T47D (cell line): ENCODE results near the gene MED26.

Experiments used
- DNase-seq, 2 experiments: peaks; one replicate each; pipeline versions ENCODE4 v3.0.0 to v3.0.0-alpha.2; 2011 to 2012; ENCODE audit warnings: low read depth in 1 of 2, low spot score in 1 of 2
- JUND ChIP-seq: IDR thresholded peaks from 2 replicates; pipeline ENCODE4 v1.6.1; 2012; ENCODE audit warnings: low read depth
- in situ Hi-C: cut with HindIII; loops from 2 replicates; pipeline ENCODE4 v1.10.0; 2016; ENCODE audit warnings: low sequenced_read_pairs, low pct_unique_long_range_greater_than_20kb

MED26 gene

GRCh38 chr19:16601378-16602052 lies 26.5 kb downstream of the MED26 start:
- no peak for DNase-seq
- in situ Hi-C loops: no loop called here
- TF ChIP-seq JUND: no peak

GRCh38 chr19:16600824-16601223 lies 27.2 kb downstream of the MED26 start:
- no peak for DNase-seq
- in situ Hi-C loops: no loop called here

GRCh38 chr19:16599655-16600346 lies 28.2 kb downstream of the MED26 start:
- DNase-seq: no peak
- no peak for TF ChIP-seq JUND
- in situ Hi-C loops: no loop called here

More at GRCh38 chr19:16600824-16601223, 27.2 kb downstream of the MED26 start:
- no peak for TF ChIP-seq JUND

GRCh38 chr19:16598848-16599247 lies 29.2 kb downstream of the MED26 start:
- no peak for DNase-seq
- in situ Hi-C loops: no loop called here
- TF ChIP-seq JUND: no peak

DNA sequence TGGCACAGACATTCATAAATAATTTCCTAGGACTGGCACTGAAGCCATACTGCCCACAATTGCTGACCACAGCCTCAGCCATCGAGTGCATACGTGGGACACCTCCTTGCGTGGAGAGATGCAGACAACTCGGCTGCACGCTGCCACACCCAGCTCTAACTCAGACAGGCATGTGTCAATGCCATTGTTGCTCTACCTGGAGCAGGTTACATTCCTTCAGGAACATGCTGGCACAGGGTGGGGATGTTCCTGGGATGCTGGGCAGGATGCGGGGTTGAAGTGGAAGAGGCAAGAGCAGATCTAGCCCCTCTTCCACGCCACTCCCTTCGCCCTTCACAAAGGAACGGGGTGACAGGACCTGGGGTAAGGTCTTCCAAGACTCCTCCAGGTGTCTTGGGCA lies 31.6 kb downstream of the MED26 start:
- no peak for TF ChIP-seq JUND
- no peak for DNase-seq
- in situ Hi-C loops: no loop called here

DNA sequence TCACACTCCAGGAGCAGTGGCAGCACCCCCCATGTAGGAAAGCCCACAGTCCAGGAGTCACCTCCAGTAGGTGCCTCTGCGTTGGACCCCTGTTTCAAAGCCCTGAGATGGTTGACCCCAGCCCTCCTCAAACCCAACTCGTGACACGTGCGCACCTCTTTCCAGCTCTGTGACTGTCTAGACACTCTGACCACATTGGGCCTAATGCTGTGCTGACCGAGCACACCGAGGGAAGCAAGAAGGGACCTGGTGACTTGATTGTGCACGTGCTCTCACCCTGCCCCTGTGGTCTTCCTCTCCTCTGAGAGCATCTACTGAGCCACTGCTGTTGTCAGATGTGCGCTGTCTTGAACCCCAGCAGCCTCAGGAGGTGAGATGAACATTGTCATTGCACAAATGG lies 32.9 kb downstream of the MED26 start:
- no peak for DNase-seq
- TF ChIP-seq JUND: no peak
- in situ Hi-C loops: no loop called here

DNA sequence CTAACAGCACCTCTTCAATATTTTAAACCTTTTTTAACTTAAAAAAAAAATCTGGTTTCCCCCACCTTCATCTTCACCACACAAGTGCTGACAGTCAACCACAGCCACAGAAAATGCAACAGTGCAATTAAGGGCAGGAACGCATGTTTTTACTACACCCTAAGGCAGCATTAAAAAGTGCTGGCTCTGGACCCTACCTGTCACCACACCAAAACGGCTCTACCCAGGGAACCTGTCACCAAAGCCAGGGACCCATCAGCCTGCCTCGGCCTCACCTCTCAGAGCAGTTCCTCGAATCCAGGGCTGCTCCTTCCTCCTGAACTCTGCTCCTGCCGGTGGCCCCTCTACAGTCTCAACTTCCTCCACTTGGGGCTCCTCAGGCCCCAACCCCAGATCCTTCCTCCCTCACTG lies 33.3 kb downstream of the MED26 start:
- in situ Hi-C loops: no loop called here
- no peak for TF ChIP-seq JUND
- DNase-seq: no peak

GRCh38 chr19:16594131-16594586 lies 33.8 kb downstream of the MED26 start:
- no peak for TF ChIP-seq JUND
- in situ Hi-C loops: no loop called here
- no peak for DNase-seq

- TF ChIP-seq JUND: no peak
- in situ Hi-C loops: no loop called here
- no peak for DNase-seq
These were observed 34.8 kb downstream of the MED26 start for GRCh38 chr19:16593181-16593580.

DNA sequence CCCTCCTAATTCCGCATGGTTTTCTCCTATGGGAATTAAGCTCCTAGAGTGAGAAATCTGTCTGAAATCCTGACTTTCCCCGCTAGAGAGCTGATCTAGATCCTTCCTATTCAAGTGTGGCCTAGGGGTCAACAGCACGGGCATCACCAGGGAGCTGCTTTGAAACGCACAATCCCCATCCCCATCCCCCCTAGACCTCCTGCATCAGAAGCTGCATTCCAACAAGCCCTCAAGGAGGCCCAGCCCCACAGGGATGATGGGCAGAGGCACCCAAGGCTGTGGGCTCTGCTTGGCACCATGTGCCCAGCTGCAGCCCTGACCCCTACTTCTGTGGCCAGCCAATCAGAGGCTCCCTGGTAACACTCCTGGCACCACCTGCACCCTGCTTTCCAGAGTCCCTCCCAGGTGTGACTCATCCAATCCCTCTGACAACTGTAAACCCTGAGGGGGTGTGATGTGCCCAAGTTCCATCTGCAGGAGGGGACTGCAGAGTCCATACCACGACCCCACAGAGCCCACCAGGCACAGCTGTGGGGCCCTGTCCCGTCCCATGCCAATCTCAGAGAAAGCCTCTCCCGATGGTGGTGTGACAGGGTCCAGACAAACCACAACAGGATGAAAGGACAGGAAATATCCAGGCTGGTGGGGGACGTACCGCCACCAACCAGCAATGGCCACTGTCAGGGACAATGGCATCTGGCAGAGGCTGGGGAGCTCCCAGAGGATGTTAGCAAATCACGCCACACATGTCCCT lies 36.0 kb downstream of the MED26 start:
- no peak for TF ChIP-seq JUND
- in situ Hi-C loops: no loop called here
- DNase-seq: no peak

- TF ChIP-seq JUND: no peak
- no peak for DNase-seq
- in situ Hi-C loops: no loop called here
These were observed 36.9 kb downstream of the MED26 start for GRCh38 chr19:16590876-16591802.

- in situ Hi-C loops: no loop called here
- TF ChIP-seq JUND: no peak
- DNase-seq: no peak
These were observed 38.1 kb downstream of the MED26 start for GRCh38 chr19:16589917-16590316.
